HG02840 (cell line): ENCODE results near the gene MED16.
A peak's percentile ranks its signal among the peaks of the same experiment; 100 is the strongest.

Source experiments
- ATAC-seq: cut with Tn5 transposase; IDR thresholded peaks from one replicate; pipeline ENCODE4 v1.9.1; 2021; ENCODE audit warnings: mild to moderate bottlenecking, moderate library complexity, moderate number of reproducible peaks; ENCODE audit not compliant: unreplicated experiment, low FRiP score

MED16 gene, protein sequence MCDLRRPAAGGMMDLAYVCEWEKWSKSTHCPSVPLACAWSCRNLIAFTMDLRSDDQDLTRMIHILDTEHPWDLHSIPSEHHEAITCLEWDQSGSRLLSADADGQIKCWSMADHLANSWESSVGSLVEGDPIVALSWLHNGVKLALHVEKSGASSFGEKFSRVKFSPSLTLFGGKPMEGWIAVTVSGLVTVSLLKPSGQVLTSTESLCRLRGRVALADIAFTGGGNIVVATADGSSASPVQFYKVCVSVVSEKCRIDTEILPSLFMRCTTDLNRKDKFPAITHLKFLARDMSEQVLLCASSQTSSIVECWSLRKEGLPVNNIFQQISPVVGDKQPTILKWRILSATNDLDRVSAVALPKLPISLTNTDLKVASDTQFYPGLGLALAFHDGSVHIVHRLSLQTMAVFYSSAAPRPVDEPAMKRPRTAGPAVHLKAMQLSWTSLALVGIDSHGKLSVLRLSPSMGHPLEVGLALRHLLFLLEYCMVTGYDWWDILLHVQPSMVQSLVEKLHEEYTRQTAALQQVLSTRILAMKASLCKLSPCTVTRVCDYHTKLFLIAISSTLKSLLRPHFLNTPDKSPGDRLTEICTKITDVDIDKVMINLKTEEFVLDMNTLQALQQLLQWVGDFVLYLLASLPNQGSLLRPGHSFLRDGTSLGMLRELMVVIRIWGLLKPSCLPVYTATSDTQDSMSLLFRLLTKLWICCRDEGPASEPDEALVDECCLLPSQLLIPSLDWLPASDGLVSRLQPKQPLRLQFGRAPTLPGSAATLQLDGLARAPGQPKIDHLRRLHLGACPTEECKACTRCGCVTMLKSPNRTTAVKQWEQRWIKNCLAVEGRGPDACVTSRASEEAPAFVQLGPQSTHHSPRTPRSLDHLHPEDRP

DNA sequence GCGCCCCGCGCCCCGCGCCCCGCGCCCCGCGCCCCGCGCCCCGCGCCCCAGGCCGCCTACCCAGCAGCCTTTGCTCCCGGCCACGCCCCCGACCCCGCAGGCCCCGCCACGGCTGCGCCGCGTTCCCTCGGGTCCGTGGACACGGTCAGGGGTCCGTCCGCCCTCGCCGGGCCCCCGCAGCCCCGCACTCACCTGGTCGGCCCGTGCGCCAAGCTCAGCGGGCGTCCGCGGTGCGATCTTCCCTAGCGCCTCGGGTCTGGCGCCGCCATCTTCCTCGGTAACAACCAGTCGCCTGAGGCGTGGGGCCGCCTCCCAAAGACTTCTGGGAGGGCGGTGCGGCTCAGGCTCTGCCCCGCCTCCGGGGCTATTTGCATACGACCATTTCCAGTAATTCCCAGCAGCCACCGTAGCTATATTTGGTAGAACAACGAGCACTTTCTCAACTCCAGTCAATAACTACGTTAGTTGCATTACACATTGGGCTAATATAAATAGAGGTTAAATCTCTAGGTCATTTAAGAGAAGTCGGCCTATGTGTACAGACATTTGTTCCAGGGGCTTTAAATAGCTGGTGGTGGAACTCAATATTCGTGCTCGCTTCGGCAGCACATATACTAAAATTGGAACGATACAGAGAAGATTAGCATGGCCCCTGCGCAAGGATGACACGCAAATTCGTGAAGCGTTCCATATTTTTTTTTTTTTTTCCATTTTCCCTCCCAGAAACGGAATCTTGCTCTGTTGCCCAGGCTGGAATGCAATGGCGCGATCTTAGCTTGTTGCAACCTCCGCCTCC is at the start of gene MED16, which contains the start of gene RNU6-9:
TSS of gene MED16 (minus strand) at position 294 of the 796 bp plus-strand sequence. CDS start 2,056 bp downstream, outside the sequence.
TSS of gene RNU6-9 (plus strand) at position 591 of the 796 bp plus-strand sequence.
- ATAC-seq: peak; percentile 86

DNA sequence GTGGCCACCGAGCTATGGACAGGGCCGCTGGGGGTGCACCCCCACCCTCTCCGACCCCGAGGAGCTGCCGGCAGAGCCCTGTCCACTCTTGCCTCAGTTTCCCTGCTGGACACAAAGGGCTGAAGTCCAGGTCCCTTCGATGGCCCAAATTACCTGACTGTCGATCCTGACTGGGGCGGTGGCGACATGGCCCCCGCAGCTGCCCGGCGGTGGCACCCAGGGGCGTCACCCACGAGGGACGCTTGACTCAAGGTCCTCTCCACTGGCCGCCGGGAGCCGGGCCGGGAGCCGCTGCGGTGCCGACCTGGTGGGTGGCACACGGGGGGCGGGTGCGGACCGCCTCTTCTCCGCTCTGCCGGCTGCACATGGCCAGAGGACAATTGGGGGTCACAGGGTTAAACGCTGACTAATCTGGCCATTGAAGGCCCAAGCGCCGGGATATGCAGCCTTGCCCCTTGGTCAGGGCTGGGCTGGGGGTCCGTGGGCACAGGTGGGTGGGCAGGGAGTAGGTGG is 49.2 kb upstream of the MED16 start:
- no peak for ATAC-seq

DNA sequence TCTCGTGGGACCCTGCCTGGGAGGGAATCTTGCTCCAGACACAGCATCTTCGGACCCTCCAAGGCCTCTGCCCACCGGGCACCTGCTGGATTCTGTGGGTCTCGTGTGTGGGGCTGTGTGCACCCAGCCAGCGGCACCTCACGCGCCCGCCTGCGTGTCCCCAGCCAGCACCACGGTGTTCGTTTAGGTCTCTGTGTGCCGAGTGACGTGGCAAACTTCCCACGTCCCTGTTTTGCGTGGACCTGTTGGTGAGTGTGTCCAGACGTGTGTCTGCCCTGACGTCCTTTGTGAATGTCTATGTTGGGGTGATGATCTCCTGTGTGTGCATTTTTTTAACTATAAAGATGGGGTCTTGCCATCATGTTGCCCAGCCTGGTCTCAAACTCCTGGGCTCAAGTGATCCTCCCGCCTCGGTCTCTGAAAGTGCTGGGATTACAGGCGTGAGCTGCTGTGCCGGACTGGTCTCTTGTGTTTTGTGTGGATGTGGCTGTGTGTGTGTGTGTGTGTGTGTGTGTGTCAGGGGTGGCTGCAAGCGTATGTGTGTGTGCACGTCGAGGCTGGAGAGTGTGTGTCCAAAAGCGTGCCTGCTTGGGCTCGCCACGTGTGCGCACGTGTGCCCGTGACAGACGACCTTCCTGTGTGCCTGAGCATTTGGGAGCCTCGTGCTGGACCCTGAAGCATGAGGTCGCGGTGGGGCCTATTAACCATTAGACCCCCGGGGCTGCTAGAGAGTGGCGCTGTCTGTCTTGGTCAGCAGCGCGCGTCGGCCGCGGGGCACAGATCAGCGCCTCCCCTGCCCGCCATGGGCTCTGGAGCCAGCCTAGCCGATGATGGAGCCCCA is 48.5 kb upstream of the MED16 start:
- no peak for ATAC-seq

DNA sequence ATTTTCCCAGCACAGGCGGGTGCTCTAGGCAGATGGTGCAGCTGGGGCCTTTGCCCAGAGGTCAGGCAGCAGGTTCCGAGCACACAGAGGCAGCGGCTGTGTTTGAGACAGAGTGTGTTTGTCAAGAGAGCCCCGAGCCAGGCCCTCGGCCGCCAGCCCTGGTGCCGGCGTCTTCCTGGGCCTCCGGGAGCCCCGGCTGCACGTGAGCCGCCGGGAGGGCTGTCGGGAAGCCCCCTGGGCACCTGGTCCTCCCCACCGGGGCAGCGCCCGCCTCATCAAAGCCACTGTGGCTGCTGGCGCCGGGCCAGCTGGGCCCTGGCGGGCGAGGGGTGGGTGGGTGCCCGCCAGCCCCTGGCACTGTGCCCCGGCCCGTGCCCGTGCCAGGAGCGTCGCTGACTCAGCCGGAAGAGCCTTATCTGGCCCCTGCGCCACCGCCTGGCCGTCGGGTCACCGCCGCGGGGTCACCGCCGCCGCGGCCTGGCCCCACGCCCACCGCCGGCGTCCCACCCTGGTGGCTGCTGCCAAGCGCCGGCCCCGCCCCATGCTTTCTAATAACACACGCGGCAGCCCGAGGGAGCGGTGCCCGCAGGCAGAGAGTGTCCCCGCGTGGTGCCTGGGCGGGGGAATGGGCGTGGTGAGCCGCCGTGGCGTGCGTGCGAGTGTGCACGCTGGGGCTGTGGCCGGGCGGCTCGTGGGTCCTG is 47.8 kb upstream of the MED16 start:
- no peak for ATAC-seq

DNA sequence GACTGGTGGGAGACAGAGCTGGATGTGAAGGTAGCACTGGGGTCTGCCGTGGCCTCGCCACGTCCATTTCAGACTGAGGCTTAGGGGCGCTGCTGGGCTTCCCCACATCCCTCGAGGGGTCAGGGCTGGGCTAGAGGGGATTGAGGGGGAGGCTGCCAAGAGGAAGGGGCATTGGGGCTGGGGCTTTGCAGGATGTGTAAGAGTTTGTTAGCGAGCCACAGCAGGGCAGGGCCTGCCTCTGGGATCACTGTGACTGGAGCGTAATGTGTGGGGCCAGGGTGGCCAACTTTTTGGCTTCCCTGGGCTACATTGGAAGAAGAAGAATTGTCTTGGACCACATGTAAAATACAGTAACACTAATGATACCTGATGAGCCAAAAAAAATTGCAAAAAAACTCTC is 46.9 kb upstream of the MED16 start:
- no peak for ATAC-seq

DNA sequence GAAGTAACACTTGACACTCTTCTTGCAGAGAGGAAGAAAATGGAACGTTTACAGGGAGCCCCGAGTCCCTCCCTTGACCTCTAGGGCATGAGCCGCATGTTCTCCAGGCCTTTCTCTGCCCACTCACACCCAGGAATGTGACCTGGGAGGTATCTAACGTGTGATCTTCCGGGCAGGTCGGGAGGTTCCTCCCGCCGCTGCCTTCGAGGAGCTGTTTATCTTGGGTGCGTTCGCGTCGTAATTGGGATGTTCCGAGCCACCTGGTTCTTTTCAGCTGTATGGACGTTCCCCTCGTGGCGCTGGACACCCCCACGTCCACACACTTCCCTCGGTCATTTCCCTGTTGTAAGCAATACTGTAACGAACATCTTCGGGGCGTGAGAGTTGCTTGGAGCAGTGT is 46.5 kb upstream of the MED16 start:
- ATAC-seq: no peak

DNA sequence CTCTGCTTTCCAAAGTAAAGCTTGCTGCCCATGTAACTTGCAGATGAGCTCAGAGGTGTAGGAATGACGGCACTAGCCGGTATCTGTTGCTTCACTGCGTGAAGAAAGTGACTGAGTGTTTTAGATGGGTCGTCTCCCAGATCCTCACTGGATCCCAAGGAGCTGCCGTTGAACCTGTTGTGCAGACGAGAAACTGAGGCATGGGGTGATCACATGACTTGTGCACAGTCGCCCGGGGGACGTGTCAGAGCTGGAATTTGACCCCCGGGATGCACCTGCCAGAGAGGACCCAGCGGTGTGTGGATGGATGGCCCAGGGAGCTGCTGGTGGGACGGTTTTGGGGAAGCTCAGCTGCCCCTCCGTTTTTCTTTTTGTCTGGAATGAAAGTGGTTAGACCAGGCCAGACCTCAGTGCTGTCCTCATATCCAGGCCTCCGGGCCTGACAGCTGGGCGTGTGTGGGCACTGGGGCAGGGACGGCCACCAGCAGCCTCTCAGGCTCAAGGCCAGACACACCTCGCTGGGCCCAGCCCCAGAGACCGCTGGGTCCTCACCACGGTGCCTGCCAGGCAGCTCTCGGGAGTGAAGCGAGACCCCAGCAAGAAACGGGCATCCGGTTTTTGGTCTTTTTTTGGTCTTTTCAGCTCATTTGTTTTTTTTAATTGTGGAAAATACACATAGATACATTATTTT is 45.4 kb upstream of the MED16 start:
- ATAC-seq: no peak

DNA sequence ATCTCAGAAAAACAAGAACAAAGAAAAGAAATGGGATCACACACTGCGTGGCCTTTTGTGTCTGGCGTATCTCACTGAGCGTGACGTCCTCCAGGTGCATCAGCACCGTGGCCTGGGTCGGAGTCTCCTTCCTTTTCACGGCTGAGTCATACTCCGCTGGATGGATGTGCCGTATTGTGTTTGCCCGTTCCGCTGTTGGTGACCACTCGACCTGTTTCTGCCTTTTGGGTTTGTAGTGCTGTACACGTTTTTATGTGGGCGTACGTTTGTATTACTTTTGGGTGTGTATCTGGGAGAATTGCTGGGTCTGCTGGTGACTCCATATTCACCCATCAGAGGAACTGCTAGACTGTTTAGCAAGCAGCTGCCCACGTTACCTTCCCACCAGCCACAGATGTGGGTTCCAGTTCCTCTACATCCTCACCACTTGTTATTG is 44.3 kb upstream of the MED16 start:
- ATAC-seq: no peak

DNA sequence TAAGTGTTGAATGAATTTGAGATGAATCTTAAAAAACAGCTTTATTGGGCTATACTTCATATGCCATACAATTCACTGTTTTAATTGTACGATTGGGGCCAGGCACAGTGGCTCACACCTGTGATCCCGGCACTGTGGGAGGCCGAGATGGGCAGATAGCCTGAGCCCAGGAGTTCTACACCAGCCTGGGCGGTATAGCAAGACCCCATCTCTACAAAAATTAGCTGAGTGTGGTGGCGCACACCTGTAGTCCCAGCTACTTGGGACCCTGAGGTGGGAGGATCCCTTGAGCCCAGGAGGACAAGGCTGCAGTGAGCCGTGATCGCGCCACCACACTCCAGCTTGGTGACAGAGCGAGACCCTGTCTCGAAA is 43.2 kb upstream of the MED16 start:
- no peak for ATAC-seq

DNA sequence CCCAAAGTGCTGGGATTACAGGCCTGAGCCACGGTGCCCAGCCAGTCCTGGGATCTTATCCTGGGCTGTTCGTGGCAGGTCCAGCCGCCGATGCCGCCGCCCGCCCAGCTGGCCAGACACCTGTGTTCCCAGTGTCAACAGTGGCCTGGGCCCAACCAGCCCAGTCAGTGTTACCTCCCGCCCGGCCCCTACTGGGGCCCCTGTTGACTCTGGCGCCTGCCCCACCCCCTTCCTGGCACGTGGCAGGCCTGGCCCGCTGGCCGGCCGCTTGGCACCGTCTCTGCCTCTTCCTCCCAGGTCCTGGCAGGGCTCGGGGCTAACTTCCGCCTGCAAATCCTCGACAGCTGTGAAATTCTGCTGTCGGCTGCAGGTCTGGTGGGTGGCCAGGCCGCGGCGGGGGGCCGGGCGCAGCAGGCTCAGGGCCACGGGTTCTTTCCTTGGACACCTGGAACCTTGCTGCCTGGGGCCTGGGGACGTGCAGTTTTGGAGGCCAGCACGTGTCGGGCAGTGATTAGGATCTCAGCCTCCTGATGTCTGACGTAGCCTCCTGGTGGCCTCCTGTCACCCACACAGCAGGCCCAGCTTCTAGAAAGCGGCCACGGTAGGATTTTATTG is 42.0 kb upstream of the MED16 start:
- no peak for ATAC-seq

DNA sequence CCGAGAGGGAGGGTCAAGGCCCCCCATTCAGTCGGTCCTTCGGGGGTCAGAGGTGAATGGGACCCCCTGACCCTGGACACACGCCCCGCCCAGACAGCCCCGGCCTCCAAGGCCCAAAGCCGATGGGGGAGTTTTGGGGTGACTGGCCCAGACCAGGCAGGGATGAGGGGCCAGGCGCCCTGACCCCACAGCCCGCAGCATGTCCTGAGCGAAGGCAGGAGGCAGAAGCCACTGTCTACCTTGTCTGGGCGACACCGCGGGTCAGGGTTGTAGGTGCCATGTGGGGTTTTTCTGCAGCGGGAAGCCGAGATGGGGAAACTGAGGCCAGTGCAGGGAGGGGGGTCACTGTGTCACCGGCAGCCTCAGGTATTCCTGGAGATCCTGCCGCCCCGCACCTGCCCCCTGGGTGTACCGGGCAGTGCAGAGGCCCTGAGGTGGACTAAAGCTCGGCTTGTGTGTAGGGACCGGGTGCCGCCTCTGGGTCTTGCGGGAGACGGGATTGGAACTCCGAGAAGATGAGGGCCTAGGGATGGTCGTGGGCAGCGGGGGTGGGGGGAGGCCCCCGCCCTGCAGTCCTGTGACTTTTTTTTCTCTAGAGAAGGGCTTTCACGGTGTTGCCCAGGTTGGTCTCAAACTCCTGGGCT is 41.3 kb upstream of the MED16 start:
- ATAC-seq: no peak

DNA sequence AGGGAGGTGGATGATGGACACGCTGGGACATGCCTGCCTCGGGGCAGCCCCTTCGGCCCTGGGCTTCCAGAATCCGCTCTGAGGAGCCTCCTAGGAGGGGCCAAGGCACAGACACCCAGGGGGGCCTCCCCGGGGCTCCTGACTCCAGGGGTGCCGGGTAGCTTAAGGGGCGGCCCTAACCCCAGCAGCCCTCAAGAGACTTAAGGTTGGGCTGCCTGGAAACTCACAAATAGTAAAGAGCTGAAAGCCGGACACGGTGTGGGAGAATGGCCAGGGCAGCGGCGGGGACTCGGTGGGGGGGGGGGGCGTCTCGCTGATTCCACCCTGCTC is 40.5 kb upstream of the MED16 start:
- ATAC-seq: no peak

DNA sequence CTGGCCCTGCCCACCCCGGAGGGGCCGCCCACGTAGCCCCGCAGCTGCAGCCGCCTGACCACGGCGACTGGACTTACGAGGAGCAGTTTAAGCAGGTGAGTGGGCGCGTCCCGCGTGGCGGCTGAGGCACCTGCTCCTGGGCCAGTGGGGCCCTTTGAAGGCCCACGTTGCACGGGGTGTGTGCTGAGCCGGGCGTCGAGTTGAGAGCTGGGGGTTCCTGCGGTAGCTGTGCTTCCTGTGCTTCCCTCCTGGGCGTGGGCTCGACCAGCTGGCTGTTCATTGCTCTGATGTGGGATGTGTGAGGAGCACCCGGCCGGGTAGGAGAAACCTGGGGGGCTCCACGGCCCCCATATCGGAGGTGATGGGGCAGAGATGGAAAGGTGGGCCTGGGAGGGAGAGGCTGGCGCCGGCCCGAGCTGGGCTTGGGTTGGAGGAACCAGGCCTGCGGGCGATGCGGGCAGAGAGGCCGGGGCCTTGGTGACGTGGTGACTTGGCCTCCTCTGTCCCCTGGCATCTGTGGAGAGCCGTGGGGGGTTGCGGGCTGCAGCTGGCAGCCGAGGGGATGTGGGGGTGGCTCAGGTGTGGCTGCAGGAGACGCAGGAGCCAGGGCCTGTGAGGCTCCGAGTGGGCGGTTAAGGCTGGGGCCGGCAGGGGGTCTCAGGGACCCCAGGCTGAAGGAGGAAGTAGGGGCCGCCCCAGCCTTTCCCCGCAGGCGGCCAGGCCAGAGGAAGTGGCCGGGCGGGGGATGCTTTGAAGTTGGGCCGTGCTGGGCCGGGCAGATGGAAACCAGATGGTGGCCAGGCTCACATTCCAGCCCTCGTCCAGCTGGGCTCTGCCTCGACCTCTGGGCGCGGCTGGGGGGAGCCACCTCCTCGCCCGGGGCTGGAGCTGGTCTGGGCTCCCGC is 39.9 kb upstream of the MED16 start:
- no peak for ATAC-seq

DNA sequence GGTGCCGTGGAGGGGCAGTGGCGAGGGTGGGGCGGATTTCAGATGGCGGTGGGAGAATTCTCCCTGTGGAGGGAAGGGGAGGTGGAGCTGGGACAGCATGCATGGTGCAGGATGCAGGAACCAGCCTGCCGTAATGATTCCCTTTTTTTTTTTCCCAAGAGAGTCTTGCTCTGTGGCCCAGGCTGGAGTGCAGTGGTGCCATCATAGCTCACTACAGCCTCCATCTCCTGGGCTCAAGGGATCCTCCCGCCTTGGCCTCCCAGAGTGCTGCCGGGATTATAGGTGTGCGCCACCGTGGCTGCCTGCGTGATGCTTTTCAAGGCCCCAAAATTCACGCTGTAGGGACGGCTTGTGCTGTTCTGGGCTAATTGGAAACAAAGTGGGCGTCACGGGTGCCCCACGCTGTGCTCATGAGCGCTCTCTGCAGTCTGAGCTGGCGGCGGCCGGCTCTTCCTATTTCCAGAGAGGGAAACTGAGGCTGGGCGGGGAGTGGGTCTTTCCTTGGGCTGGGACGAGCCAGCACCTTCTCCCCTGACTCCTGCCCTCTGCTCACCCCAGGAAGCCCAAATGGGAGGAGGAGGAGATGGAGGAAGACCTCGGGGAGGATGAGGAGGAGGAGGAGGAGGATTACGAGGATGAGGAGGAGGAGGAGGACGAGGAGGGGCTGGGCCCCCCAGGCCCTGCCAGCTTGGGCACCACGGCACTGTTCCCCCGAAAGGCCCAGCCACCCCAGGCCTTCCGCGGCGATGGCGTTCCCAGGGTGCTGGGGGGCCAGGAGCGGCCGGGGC is 39.1 kb upstream of the MED16 start:
- no peak for ATAC-seq

DNA sequence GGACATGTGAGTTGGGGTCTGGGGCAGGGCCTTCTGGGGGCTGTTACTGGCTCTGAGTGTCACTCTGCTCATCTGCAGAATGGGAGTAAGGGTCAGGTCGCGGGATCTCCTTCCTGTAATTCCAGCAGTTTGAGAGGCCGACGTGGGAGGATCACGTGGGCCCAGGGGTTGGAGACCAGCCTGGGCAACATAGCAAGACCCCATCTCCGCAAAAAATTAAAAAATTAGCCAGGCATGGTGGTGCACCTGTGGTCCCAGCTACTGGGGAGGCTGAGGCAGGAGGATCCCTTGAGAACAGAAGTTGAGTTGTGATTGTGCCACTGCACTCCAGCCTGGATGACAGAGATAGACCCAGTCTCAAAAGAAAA is 36.9 kb upstream of the MED16 start:
- ATAC-seq: no peak
